K562 (cell line): Measurements from ENCODE around the gene CD46. TPM values are rescaled to one million over a fixed set of nuclear protein-coding genes. Genes with fewer than 3 reads are reported as not detected.

ENCODE experiments used
- BCOR ChIP-seq: fragments of 450-650 bp; IDR thresholded peaks from 2 replicates; pipeline ENCODE4 v1.6.1; 2016
- CHD7 ChIP-seq: fragments of 200-600 bp; sonication (generic); IDR thresholded peaks from one replicate; pipeline ENCODE4 v1.6.1; 2012; ENCODE audit warnings: mild to moderate bottlenecking, low read depth, low read length, inconsistent platforms
- DPF2 ChIP-seq: fragments of 450-650 bp; IDR thresholded peaks from 2 replicates; pipeline ENCODE4 v1.6.1; 2016
- GATA2 ChIP-seq: sonication (generic); formaldehyde crosslinking; IDR thresholded peaks from 2 replicates; pipeline ENCODE4 v1.4.0; 2020; ENCODE audit warnings: mild to moderate bottlenecking, missing genetic modification reagents
- HNRNPLL ChIP-seq: fragments of 200-400 bp; formaldehyde crosslinking; IDR thresholded peaks from 2 replicates; pipeline ENCODE4 v1.6.1; 2017; ENCODE audit warnings: low read length, low read depth, mild to moderate bottlenecking; ENCODE audit not compliant: poor library complexity, severe bottlenecking
- POLR2AphosphoS2 ChIP-seq: IDR thresholded peaks from 2 replicates; pipeline ENCODE4 v1.6.1; 2012; ENCODE audit warnings: low read length, improper control_type of control experiment
- PRMT5 ChIP-seq: sonication (generic); formaldehyde crosslinking; IDR thresholded peaks from 2 replicates; pipeline ENCODE4 v1.5.0; 2020; ENCODE audit warnings: missing genetic modification reagents
- PYGO2 ChIP-seq: fragments of 450-650 bp; IDR thresholded peaks from 2 replicates; pipeline ENCODE4 v1.6.1; 2016; ENCODE audit warnings: mild to moderate bottlenecking, missing genetic modification characterization, moderate library complexity, missing compliant biosample characterization
- RBBP5 ChIP-seq: fragments of 200-600 bp; sonication (generic); IDR thresholded peaks from 2 replicates; pipeline ENCODE4 v1.6.1; 2012; ENCODE audit warnings: borderline replicate concordance, mild to moderate bottlenecking, low read length, control low read depth, inconsistent platforms; ENCODE audit not compliant: insufficient read depth, poor library complexity, severe bottlenecking
- SNIP1 ChIP-seq: fragments of 450-650 bp; IDR thresholded peaks from 2 replicates; pipeline ENCODE4 v1.7.1; 2017; ENCODE audit warnings: low read depth, mild to moderate bottlenecking
- SOX6 ChIP-seq: fragments of 450-650 bp; IDR thresholded peaks from 2 replicates; pipeline ENCODE4 v1.6.1; 2014; ENCODE audit warnings: mild to moderate bottlenecking
- ZBTB11 ChIP-seq, 3 experiments: fragments of 200-800 bp in 1 of 3; fragments of 250-450 bp in 1 of 3; fragments of 450-650 bp in 1 of 3; sonication (Bioruptor Pico) in 1 of 3; sonication (Bioruptor generic) in 1 of 3; formaldehyde crosslinking in 1 of 3; IDR thresholded peaks; 2 replicates each; pipeline versions ENCODE4 v1.6.1 to v1.8.0; 2016 to 2022; ENCODE audit warnings: mild to moderate bottlenecking in 2 of 3, missing genetic modification characterization in 2 of 3, missing compliant biosample characterization in 1 of 3, moderate library complexity in 1 of 3
- ZNF212 ChIP-seq: fragments of 450-650 bp; formaldehyde crosslinking; IDR thresholded peaks from 2 replicates; pipeline ENCODE4 v1.4.0; 2020; ENCODE audit warnings: mild to moderate bottlenecking
- polyA plus RNA-seq, 8 experiments: library from polyadenylated mRNA; depleted of rRNA in 4 of 8; stranded (reverse) in 5 of 8; unstranded in 3 of 8; fragments of >200 nt; fragmentation: Nextera tagmentation in 2 of 8; fragmentation: Illumina TruSeq in 1 of 8; extraction: Ambion mirVana in 2 of 8; extraction: Trizol in 1 of 8; gene quantifications; 2 replicates each; pipeline versions ENCODE4 v1.2.1 to v1.2.3, GENCODE V29; 2011 to 2014; ENCODE audit warnings: inconsistent platforms in 1 of 8, missing spikeins in 1 of 8
- total RNA-seq, 7 experiments: library from RNA; depleted of rRNA in 6 of 7; stranded (reverse); fragments of >200 nt in 6 of 7; fragmentation: Illumina TruSeq in 2 of 7; extraction: Trizol in 2 of 7; gene quantifications; 2 replicates each; pipeline versions ENCODE4 v1.2.1 to v1.2.3, GENCODE V29; 2011 to 2021; ENCODE audit warnings: low replicate concordance in 1 of 7

CD46 gene
- total and polyA plus RNA-seq, 9 of the 15 experiments (the other 6 are each of a cell fraction or from before 2014, with no cell fraction given), result 87.9 to 374 (median 156) TPM

GRCh38 chr1:207797229-207797973 is 45.5 kb downstream of the CD46 start (continued):
- TF ChIP-seq ZBTB11 (CRISPR knock-in tag; IDR thresholded peaks at IDR 0.05) (no peak), PYGO2 (no peak), SOX6 (0 out of 2 replicates have a peak, but pooled peaks have one; percentile 14), POLR2AphosphoS2 (peak; percentile 58; the same call in 1 of the 2 replicates), GATA2 (CRISPR knock-in tag) (no peak), HNRNPLL (no peak), ZNF212 (no peak), PRMT5 (CRISPR knock-in tag) (no peak), CHD7 (no peak), RBBP5 (no peak), SNIP1 (no peak), BCOR (no peak), DPF2 (no peak)
